GM23338 (cell line): ENCODE measurements around the gene BLOC1S6. TPM values are rescaled to one million over a fixed set of nuclear protein-coding genes. Genes with fewer than 3 reads are reported as not detected.

Experiments
- ATAC-seq: fragments of 200-7000 bp; cut with Tn5 transposase; 3 replicates; pipeline ENCODE4 v1.9.1; 2020
- DNase-seq: peaks from one replicate; pipeline ENCODE4 v3.0.0-alpha.2; 2015; ENCODE audit warnings: low spot score
- H2AFZ ChIP-seq: fragments of 200-600 bp; sonication (generic); 2 replicates; pipeline ENCODE4 v1.8.0; 2016; ENCODE audit warnings: antibody characterized with exemption, mild to moderate bottlenecking, moderate library complexity
- H3F3A ChIP-seq: fragments of 200-600 bp; sonication (generic); replicated peaks from 2 replicates; pipeline ENCODE4 v1.8.0; 2017; ENCODE audit warnings: antibody characterized with exemption, mixed run types, low read depth
- H3K27ac ChIP-seq: fragments of 200-600 bp; sonication (generic); 2 replicates; pipeline ENCODE4 v1.6.1; 2016; ENCODE audit warnings: low read depth
- H3K27me3 ChIP-seq: fragments of 200-600 bp; sonication (generic); 2 replicates; pipeline ENCODE4 v1.8.0; 2016; ENCODE audit warnings: mild to moderate bottlenecking, mixed run types, moderate library complexity; ENCODE audit not compliant: insufficient read depth
- H3K36me3 ChIP-seq: fragments of 200-600 bp; sonication (generic); 2 replicates; pipeline ENCODE4 v1.8.0; 2016; ENCODE audit warnings: mild to moderate bottlenecking; ENCODE audit not compliant: insufficient read depth
- H3K4me1 ChIP-seq: fragments of 200-600 bp; sonication (generic); 2 replicates; pipeline ENCODE4 v1.8.0; 2016; ENCODE audit warnings: mild to moderate bottlenecking, moderate library complexity; ENCODE audit not compliant: insufficient read depth
- H3K4me2 ChIP-seq: fragments of 200-600 bp; sonication (generic); 2 replicates; pipeline ENCODE4 v1.7.1; 2017; ENCODE audit warnings: mixed run types
- H3K4me3 ChIP-seq: fragments of 200-600 bp; sonication (generic); 2 replicates; pipeline ENCODE4 v1.6.1; 2016; ENCODE audit warnings: mixed run types
- H3K79me2 ChIP-seq: fragments of 200-600 bp; sonication (generic); replicated peaks from 2 replicates; pipeline ENCODE4 v1.8.0; 2017; ENCODE audit warnings: mild to moderate bottlenecking; ENCODE audit not compliant: insufficient read depth
- H3K9me2 ChIP-seq: fragments of 200-600 bp; sonication (generic); 2 replicates; pipeline ENCODE4 v1.8.0; 2017; ENCODE audit not compliant: insufficient read depth
- H4K20me1 ChIP-seq: fragments of 200-600 bp; sonication (generic); replicated peaks from 2 replicates; pipeline ENCODE4 v1.8.0; 2017; ENCODE audit warnings: mild to moderate bottlenecking; ENCODE audit not compliant: insufficient read depth
- H3K27ac Mint-ChIP-seq: 2 replicates; pipeline ENCODE4 v1.8.0; 2020; ENCODE audit warnings: inconsistent platforms, mild to moderate bottlenecking, moderate library complexity, mixed read lengths
- H3K27me3 Mint-ChIP-seq: 3 replicates; pipeline ENCODE4 v1.8.0; 2022; ENCODE audit warnings: low read depth, mild to moderate bottlenecking, moderate library complexity, mixed read lengths, inconsistent platforms; ENCODE audit not compliant: insufficient read depth, poor library complexity
- H3K36me3 Mint-ChIP-seq: 3 replicates; pipeline ENCODE4 v1.8.0; 2021; ENCODE audit warnings: low read depth, mild to moderate bottlenecking, inconsistent platforms, moderate library complexity, mixed read lengths
- H3K4me1 Mint-ChIP-seq: 3 replicates; pipeline ENCODE4 v1.8.0; 2020; ENCODE audit warnings: mild to moderate bottlenecking, inconsistent platforms, mixed read lengths
- H3K4me3 Mint-ChIP-seq: 3 replicates; pipeline ENCODE4 v1.8.0; 2021; ENCODE audit warnings: moderate library complexity, mild to moderate bottlenecking, inconsistent platforms, mixed read lengths
- H3K9me3 Mint-ChIP-seq: 3 replicates; pipeline ENCODE4 v1.8.0; 2020; ENCODE audit warnings: moderate library complexity, mild to moderate bottlenecking, inconsistent platforms, mixed read lengths
- CREB1 ChIP-seq: fragments of 250-450 bp; sonication (Bioruptor Pico); IDR thresholded peaks from 2 replicates; pipeline ENCODE4 v1.5.0; 2020; ENCODE audit warnings: low read depth, mild to moderate bottlenecking, moderate library complexity
- EZH2 ChIP-seq: fragments of 200-600 bp; sonication (generic); IDR thresholded peaks from one replicate; pipeline ENCODE4 v1.8.0; 2017; ENCODE audit warnings: antibody characterized with exemption, mild to moderate bottlenecking, low read depth; ENCODE audit not compliant: unreplicated experiment
- JUNB ChIP-seq: IDR thresholded peaks from one replicate; pipeline ENCODE4 v1.6.1; 2016; ENCODE audit warnings: antibody characterized with exemption; ENCODE audit not compliant: unreplicated experiment
- NANOG ChIP-seq: IDR thresholded peaks from 2 replicates; pipeline ENCODE4 v1.6.1; 2016; ENCODE audit warnings: antibody characterized with exemption, borderline replicate concordance
- POLR2AphosphoS5 ChIP-seq: IDR thresholded peaks from 2 replicates; pipeline ENCODE4 v1.6.1; 2016; ENCODE audit warnings: antibody characterized with exemption, low read depth
- ZNF331 ChIP-seq: fragments of 250-450 bp; sonication (Bioruptor Pico); IDR thresholded peaks from 2 replicates; pipeline ENCODE4 v1.5.0; 2020; ENCODE audit warnings: low read depth, mild to moderate bottlenecking, moderate library complexity
- ZNF462 ChIP-seq: fragments of 250-450 bp; sonication (Bioruptor Pico); IDR thresholded peaks from 2 replicates; pipeline ENCODE4 v1.5.0; 2020; ENCODE audit warnings: mild to moderate bottlenecking, moderate library complexity
- polyA plus RNA-seq: library from polyadenylated mRNA; unstranded; fragments of >200 nt; fragmentation: Nextera tagmentation; extraction: Ambion mirVana; gene quantifications from 2 replicates; pipeline ENCODE4 v1.2.1, GENCODE V29; 2016
- total RNA-seq: library from RNA; depleted of rRNA; stranded (reverse); fragments of >200 nt; shearing (Covaris generic); gene quantifications from 2 replicates; pipeline ENCODE4 v1.2.3, GENCODE V29; 2014

Gene BLOC1S6
- total and polyA plus RNA-seq, 2 experiments from 2014 or later: 20.9 to 28.4 TPM

DNA sequence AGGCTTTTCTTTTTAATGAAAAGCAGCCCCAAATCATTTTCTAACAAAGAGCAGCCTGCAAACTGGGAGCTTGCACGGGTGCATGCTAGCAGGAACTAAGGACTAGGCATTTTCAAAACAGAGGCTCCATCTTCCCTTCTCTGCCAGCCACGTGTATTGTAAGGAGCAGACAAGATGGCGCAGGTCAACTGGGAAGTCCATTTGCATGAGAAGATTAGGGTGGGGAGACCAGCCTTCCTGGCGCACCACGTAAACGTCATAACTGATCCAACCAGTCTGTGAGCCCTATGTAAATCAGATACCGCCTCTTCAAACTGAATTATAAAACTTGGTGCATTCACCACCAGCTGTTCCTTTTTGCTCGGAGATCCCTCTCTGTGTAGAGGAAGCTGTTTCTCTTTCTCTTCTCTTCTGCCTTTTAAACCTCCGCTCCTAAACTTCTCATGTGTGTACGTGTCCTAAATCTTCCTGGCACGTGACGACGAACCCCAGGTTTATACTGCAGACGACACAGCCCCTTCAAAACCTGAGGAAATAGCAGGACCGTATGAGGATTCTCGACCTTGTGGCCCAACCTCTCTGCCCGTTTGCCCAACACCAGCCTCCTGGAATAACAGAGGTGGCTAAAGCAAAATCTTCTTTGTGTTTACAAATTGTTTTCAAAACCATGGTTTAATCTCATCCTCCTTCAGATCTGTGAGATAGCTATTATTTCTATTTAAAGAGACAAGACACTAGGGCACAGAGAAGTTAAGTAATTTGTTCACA lies 38.2 kb upstream of the BLOC1S6 start (continued):
- no peak for TF ChIP-seq ZNF462 (CRISPR knock-in tag)
- no peak for TF ChIP-seq ZNF331 (CRISPR knock-in tag)
- TF ChIP-seq JUNB: no peak
- TF ChIP-seq POLR2AphosphoS5: no peak
- no peak for TF ChIP-seq CREB1
- no peak for TF ChIP-seq NANOG
- no peak for TF ChIP-seq EZH2

GRCh38 chr15:45549541-45550220 lies 37.5 kb upstream of the BLOC1S6 start:
- DNase-seq (no peak), ATAC-seq (no peak)
- H3K9me2 ChIP-seq: no peaks in the 10 kb centered on the region
- Mint-ChIP-seq H3K27me3 (peaks cover 2% of the 10 kb centered on the region), H3K9me3 (no peaks in the 10 kb centered on the region), H3K4me3 (no peak overlapping the region), H3K27ac (no peak overlapping the region), H3K36me3 (no peaks in the 10 kb centered on the region), H3K4me1 (peaks cover 3% of the 10 kb centered on the region)
- no peak overlapping the region for H3K4me3 ChIP-seq
- no peak overlapping the region for H3K4me2 ChIP-seq
- no peaks in the 10 kb centered on the region for H3K79me2 ChIP-seq
- H3K4me1 ChIP-seq: 0 out of 2 replicates have a peak, but pooled peaks cover 3% of the 10 kb centered on the region
- no peaks in the 10 kb centered on the region for H3K36me3 ChIP-seq
- no peak overlapping the region for H2AFZ ChIP-seq
- H3F3A ChIP-seq: no peaks in the 10 kb centered on the region
- no peaks in the 10 kb centered on the region for H4K20me1 ChIP-seq
- H3K27me3 ChIP-seq: peaks cover 2% of the 10 kb centered on the region; the same call in 1 of the 2 replicates
- H3K27ac ChIP-seq: no peak overlapping the region
- TF ChIP-seq ZNF462 (CRISPR knock-in tag): no peak
